Measurements from ENCODE around the gene EPB41L2.

- TF ChIP-seq CTCF (IDR thresholded peaks at IDR 0.05) (no peak), POLR2A (IDR thresholded peaks at IDR 0.05) (no peak), EP300 (IDR thresholded peaks at IDR 0.05) (no peak)
Observed at GRCh38 chr6:130996635-130997034, 66.4 kb downstream of the EPB41L2 start.
